K562 (cell line): ENCODE measurements around the gene PLXND1. TPM values are rescaled to one million over a fixed set of nuclear protein-coding genes. Genes with fewer than 3 reads are reported as not detected.

Experiments
- CLOCK ChIP-seq: fragments of 250-450 bp; sonication (Bioruptor Pico); IDR thresholded peaks from 2 replicates; pipeline ENCODE4 v1.4.0; 2020; ENCODE audit warnings: mild to moderate bottlenecking, moderate library complexity, borderline replicate concordance
- MTA2 ChIP-seq: fragments of 450-650 bp; IDR thresholded peaks from 2 replicates; pipeline ENCODE4 v1.6.1; 2016; ENCODE audit warnings: low read depth
- SNRNP70 ChIP-seq: fragments of 200-400 bp; formaldehyde crosslinking; optimal IDR thresholded peaks from 2 replicates; pipeline ENCODE3; 2017; ENCODE audit warnings: low read depth, low read length
- TRIM24 ChIP-seq, 2 experiments: fragments of 450-650 bp; IDR thresholded peaks; 2 replicates each; pipeline ENCODE4 v1.6.1; 2016
- ZNF174 ChIP-seq: fragments of 250-450 bp; sonication (Bioruptor Pico); IDR thresholded peaks from 2 replicates; pipeline ENCODE4 v1.4.0; 2020; ENCODE audit warnings: mild to moderate bottlenecking
- ZNF311 ChIP-seq: fragments of 250-450 bp; sonication (Bioruptor Pico); IDR thresholded peaks from 2 replicates; pipeline ENCODE4 v1.4.0; 2020; ENCODE audit warnings: mild to moderate bottlenecking, moderate library complexity
- polyA plus RNA-seq, 8 experiments: library from polyadenylated mRNA; depleted of rRNA in 4 of 8; stranded (reverse) in 5 of 8; unstranded in 3 of 8; fragments of >200 nt; fragmentation: Nextera tagmentation in 2 of 8; fragmentation: Illumina TruSeq in 1 of 8; extraction: Ambion mirVana in 2 of 8; extraction: Trizol in 1 of 8; gene quantifications; 2 replicates each; pipeline versions ENCODE4 v1.2.1 to v1.2.3, GENCODE V29; 2011 to 2014; ENCODE audit warnings: inconsistent platforms in 1 of 8, missing spikeins in 1 of 8
- total RNA-seq, 7 experiments: library from RNA; depleted of rRNA in 6 of 7; stranded (reverse); fragments of >200 nt in 6 of 7; fragmentation: Illumina TruSeq in 2 of 7; extraction: Trizol in 2 of 7; gene quantifications; 2 replicates each; pipeline versions ENCODE4 v1.2.1 to v1.2.3, GENCODE V29; 2011 to 2021; ENCODE audit warnings: low replicate concordance in 1 of 7
- TF ChIP-seq, protein P1 (sequence below), 2 experiments: fragments of 450-650 bp in 1 of 2; sonication (generic) in 1 of 2; formaldehyde crosslinking in 1 of 2; IDR thresholded peaks; 2 replicates each; pipeline versions ENCODE4 v1.7.1 to v1.9.0; 2016 to 2022; ENCODE audit warnings: inconsistent platforms in 1 of 2, mild to moderate bottlenecking in 1 of 2, missing genetic modification reagents in 1 of 2

Gene PLXND1
- total and polyA plus RNA-seq, 9 of the 15 experiments (the other 6 are each of a cell fraction or from before 2014, with no cell fraction given), result 0.34 to 28.8 (median 14.0) TPM

GRCh38 chr3:129651435-129652202, 45.1 kb upstream of the PLXND1 start (continued):
- TF ChIP-seq, protein P1, sequence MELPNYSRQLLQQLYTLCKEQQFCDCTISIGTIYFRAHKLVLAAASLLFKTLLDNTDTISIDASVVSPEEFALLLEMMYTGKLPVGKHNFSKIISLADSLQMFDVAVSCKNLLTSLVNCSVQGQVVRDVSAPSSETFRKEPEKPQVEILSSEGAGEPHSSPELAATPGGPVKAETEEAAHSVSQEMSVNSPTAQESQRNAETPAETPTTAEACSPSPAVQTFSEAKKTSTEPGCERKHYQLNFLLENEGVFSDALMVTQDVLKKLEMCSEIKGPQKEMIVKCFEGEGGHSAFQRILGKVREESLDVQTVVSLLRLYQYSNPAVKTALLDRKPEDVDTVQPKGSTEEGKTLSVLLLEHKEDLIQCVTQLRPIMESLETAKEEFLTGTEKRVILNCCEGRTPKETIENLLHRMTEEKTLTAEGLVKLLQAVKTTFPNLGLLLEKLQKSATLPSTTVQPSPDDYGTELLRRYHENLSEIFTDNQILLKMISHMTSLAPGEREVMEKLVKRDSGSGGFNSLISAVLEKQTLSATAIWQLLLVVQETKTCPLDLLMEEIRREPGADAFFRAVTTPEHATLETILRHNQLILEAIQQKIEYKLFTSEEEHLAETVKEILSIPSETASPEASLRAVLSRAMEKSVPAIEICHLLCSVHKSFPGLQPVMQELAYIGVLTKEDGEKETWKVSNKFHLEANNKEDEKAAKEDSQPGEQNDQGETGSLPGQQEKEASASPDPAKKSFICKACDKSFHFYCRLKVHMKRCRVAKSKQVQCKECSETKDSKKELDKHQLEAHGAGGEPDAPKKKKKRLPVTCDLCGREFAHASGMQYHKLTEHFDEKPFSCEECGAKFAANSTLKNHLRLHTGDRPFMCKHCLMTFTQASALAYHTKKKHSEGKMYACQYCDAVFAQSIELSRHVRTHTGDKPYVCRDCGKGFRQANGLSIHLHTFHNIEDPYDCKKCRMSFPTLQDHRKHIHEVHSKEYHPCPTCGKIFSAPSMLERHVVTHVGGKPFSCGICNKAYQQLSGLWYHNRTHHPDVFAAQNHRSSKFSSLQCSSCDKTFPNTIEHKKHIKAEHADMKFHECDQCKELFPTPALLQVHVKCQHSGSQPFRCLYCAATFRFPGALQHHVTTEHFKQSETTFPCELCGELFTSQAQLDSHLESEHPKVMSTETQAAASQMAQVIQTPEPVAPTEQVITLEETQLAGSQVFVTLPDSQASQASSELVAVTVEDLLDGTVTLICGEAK (IDR thresholded peaks at IDR 0.05), result no peak
- TF ChIP-seq, protein P1 (CRISPR knock-in tag; IDR thresholded peaks at IDR 0.05), result no peak
- TF ChIP-seq CLOCK (CRISPR knock-in tag) (no peak), SNRNP70 (no peak), MTA2 (no peak), TRIM24 (IDR thresholded peaks at IDR 0.05) (no peak), ZNF174 (CRISPR knock-in tag) (no peak), ZNF311 (CRISPR knock-in tag) (no peak)
